G401 (cell line): Measurements from ENCODE around the gene PLPPR3. TPM values are rescaled to one million over a fixed set of nuclear protein-coding genes. Genes with fewer than 3 reads are reported as not detected.

Experiments
- DNase-seq: peaks from one replicate; pipeline ENCODE4 v3.0.0-alpha.2; 2015; ENCODE audit warnings: low spot score
- in situ Hi-C: cut with HindIII; loops from 2 replicates; pipeline ENCODE4 v1.10.0; 2016; ENCODE audit warnings: low sequenced_read_pairs, mixed read lengths
- total RNA-seq: library from RNA; depleted of rRNA; stranded (reverse); fragments of >200 nt; shearing (Covaris generic); gene quantifications from 2 replicates; pipeline ENCODE4 v1.2.3, GENCODE V29; 2014

The PLPPR3 gene
- total RNA-seq, 1 experiment from 2014 or later: 47.9 TPM

- no peak for DNase-seq
- in situ Hi-C loops: no loop called here
Measured at GRCh38 chr19:813219-814151, 8.3 kb downstream of the PLPPR3 start.

GRCh38 chr19:812747-813218, 9.0 kb downstream of the PLPPR3 start:
- no peak for DNase-seq
- in situ Hi-C loops: no loop called here

GRCh38 chr19:812049-812746, 9.6 kb downstream of the PLPPR3 start:
- DNase-seq: no peak
- in situ Hi-C loops: no loop called here

GRCh38 chr19:811506-812048, 10.2 kb downstream of the PLPPR3 start:
- no peak for DNase-seq
- in situ Hi-C loops: no loop called here

- DNase-seq: no peak
Measured at GRCh38 chr19:810883-811489, 10.8 kb downstream of the PLPPR3 start.

GRCh38 chr19:810077-810855, 11.5 kb downstream of the PLPPR3 start:
- no peak for DNase-seq
- in situ Hi-C loops: no loop called here

More at GRCh38 chr19:810883-811489, 10.8 kb downstream of the PLPPR3 start:
- in situ Hi-C loops: no loop called here

- no peak for DNase-seq
- in situ Hi-C loops: no loop called here
Measured at GRCh38 chr19:808423-808775, 13.4 kb downstream of the PLPPR3 start.

GRCh38 chr19:807627-808422, 13.9 kb downstream of the PLPPR3 start:
- no peak for DNase-seq
- in situ Hi-C loops: no loop called here

GRCh38 chr19:806815-807421, 14.8 kb downstream of the PLPPR3 start:
- in situ Hi-C loops: no loop called here
- no peak for DNase-seq

GRCh38 chr19:805600-806550, 15.9 kb downstream of the PLPPR3 start:
- no peak for DNase-seq
- in situ Hi-C loops: no loop called here

GRCh38 chr19:805166-805551, 16.6 kb downstream of the PLPPR3 start:
- DNase-seq: no peak
- in situ Hi-C loops: no loop called here

- in situ Hi-C loops: no loop called here
Measured at GRCh38 chr19:804419-805165, 17.2 kb downstream of the PLPPR3 start.

GRCh38 chr19:803686-804418, 17.9 kb downstream of the PLPPR3 start:
- in situ Hi-C loops: no loop called here
- no peak for DNase-seq

More at GRCh38 chr19:804419-805165, 17.2 kb downstream of the PLPPR3 start:
- no peak for DNase-seq

GRCh38 chr19:803099-803561, 18.6 kb downstream of the PLPPR3 start:
- in situ Hi-C loops: no loop called here
- DNase-seq: no peak

- in situ Hi-C loops: no loop called here
- no peak for DNase-seq
Measured at GRCh38 chr19:802498-803098, 19.2 kb downstream of the PLPPR3 start.
